GM18909 (cell line): ENCODE data around the gene RCCD1.

ENCODE experiments used
- ATAC-seq: cut with Tn5 transposase; IDR thresholded peaks from one replicate; pipeline ENCODE4 v1.9.1; 2021; ENCODE audit warnings: mild to moderate bottlenecking; ENCODE audit not compliant: unreplicated experiment, poor library complexity

The RCCD1 gene

DNA sequence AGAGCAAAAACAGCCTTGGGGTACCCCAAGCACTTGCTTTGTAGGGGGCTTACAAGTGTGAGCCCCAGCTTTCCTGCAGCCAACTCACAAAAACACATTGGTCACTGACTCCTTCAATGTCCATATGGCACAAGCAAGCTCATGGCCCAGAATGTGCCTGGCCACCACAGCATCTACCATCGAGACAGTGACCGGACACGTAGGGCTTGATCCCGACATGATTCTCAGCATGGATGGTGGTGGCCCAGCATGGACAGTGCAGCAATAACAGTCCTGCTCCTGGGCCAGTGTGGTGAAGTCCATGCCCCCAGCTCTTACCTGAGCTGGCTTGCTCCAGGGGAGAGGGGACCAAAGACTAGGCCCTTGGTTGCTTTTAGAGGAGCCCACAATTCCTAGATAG, 13.6 kb upstream of the RCCD1 start:
- no peak for ATAC-seq

DNA sequence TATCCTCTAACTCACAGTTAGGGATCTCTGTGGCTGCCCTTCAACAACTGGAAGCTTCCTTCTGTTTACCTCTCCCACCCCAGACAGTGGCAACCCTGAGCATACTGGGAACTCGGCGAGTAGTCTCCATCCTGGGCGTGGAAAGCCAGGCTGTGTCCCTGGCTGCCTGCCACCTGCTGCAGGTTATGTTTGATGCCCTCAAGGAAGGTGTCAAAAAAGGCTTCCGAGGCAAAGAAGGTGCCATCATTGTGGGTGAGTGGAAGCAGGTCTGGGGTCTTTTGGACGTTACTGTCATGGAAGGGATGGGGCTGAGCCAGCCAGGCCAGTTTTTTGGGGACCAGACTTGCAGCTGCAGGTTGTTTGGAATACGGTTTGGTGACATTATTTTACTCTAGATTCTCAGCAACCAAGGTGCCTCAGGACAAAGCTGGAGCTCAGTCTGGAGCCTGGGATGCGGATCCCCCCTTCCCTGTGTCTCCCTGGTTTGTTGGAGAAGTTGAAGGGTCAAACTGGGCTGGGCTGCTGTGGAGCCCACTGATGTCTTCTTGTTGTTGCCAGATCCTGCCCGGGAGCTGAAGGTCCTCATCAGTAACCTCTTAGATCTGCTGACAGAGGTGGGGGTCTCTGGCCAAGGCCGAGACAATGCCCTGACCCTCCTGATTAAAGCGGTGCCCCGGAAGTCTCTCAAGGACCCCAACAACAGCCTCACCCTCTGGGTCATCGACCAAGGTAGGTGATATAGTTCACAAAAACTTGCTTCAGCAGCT, 12.1 kb upstream of the RCCD1 start:
- no peak for ATAC-seq

DNA sequence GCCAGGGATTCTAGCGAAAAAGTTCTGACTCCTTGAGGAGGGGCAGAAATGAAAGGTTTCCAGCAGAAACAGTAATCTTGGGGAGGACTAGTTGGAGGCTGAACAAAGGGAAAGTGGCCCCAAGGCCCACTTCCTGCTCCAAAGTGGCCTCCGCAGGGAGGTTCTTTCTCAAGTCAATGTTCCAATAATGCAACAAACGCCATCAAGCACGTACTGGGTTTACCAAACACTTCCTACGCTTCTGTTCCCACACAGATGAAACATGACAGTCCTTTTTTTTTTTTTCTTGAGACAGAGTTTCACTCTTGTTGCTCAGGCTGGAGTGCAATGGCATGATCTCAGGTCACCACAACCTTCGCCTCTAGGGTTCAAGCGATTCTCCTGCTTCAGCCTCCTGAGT, 9.6 kb upstream of the RCCD1 start:
- ATAC-seq: no peak

DNA sequence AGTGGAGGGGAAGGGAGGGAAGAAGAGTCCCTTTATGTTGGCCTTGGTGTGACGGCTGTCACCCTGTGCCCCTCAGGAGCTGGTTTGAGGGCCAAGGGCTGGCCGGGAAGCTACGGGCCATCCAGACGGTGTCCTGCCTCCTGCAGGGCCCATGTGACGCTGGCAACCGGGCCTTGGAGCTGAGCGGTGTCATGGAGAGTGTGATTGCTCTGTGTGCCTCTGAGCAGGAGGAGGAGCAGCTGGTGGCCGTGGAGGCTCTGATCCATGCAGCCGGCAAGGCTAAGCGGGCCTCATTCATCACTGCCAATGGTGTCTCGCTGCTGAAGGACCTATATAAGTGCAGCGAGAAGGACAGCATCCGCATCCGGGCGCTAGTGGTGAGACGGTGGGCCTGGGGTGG, 8.1 kb upstream of the RCCD1 start:
- ATAC-seq: no peak

DNA sequence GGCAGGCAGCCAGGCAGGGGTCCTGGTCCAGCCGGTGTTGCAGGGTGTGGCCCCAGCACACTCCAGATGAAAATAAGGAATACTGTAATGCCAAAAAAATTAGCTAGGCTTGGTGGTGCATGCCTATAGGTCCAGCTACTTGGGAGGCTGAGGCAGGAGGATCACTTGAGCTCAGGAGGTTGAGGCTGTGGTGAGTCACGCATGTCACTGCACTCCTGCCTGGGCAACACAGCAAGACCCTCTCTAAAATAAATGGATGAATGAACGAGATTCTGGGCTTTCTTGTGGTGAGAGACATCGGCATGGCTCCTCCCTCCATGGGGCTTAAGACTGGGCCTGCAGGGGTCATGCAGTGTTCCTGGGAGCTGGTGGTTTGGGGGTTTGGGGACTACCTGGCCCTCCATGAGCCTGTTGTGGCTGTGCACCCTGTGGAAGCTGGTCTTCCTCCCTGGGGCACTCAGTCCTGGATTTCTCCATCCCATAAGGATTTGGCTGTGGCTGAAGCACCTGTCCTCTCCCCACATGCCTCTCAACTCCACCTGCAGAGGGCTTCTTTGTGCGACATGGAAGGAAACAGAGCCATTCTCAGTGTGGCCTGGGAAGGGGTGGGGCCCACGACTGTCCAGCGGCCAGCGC, 7.6 kb upstream of the RCCD1 start:
- no peak for ATAC-seq

DNA sequence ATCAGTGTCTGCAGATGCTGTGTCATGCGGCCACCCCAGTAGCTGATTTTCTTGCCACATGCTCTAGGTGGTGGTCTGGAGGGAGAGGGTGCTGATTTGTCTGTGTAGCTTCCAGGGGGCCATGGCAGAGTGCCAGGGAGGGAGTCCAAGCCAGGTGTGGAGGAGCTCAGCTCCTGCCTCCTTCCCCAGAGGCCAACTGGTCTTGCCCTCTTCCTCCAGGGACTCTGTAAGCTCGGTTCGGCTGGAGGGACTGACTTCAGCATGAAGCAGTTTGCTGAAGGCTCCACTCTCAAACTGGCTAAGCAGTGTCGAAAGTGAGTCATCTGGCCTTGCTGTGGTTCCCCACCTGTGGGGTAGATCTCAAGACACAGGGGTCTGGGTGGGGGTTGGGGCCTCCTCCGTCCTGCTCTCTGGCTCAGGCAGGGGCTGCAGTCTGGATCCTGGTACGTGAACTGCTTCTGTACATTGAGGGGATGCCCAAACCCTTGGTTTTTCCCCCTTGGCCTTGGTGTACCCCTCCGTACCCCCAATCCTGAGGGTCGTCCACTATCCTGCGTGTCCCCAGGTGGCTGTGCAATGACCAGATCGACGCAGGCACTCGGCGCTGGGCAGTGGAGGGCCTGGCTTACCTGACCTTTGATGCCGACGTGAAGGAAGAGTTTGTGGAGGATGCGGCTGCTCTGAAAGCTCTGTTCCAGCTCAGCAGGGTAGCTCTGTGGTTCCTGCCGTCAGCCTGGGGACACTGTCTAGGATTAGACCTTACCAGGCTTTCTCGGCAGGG, 6.9 kb upstream of the RCCD1 start:
- ATAC-seq: no peak

DNA sequence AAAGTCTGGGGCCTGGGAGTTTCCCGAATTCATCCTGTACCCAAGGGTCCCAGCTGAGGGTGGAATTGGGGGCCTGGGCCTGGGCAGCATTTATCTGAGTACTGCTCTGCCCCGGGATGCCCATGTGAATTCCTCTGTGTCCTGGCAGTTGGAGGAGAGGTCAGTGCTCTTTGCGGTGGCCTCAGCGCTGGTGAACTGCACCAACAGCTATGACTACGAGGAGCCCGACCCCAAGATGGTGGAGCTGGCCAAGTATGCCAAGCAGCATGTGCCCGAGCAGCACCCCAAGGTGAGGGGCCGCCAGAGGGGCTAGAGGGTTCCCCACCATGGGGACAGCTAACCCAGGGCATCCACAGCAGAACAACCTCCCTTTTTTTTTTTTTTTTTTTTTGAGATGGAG, 6.2 kb upstream of the RCCD1 start:
- ATAC-seq: no peak

DNA sequence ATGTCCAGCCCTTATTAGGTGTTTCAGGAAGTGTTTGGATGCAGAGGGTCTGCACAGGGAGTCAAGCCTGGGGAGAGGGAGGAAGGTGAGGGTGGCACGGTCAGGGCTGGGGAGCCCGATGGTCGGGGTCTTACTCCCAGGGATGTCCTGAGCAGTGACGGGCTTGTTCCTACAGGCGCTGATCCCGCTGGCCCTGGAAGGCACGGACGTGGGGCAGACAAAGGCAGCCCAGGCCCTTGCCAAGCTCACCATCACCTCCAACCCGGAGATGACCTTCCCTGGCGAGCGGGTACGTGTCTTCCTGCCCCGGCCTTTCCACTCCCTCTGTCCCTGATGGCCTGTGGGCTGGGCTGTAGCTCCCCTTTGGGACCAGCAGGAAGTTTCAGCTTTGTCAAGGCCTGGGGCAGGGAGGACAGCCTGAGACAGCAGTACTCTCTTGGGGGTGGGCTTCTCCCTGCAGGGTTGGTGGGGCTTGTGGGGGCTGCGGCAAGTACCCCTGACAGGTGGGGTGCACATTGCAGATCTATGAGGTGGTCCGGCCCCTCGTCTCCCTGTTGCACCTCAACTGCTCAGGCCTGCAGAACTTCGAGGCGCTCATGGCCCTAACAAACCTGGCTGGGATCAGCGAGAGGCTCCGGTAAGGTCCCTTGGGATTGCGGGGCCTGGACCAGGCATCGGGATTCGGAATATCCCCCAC, 4.6 kb upstream of the RCCD1 start:
- ATAC-seq: no peak

DNA sequence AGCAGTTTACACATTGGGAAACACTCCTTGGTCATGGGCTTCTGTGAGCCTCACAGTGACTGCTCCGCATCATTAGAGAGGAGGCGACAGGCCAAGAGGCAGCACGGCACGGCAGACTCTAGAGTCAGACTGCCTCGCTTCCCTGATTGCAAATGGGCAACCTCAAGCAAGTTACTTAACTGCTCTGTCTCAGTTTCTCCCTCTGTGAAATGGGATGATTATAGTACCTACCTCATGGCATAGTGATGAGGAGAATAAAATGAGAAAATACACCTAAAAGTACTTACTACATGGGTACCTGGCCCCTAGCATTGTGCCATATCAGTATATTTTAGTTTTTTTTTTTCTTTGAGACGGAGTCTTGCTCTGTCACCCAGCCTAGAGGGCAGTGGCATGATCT, 4.0 kb upstream of the RCCD1 start:
- ATAC-seq: no peak

DNA sequence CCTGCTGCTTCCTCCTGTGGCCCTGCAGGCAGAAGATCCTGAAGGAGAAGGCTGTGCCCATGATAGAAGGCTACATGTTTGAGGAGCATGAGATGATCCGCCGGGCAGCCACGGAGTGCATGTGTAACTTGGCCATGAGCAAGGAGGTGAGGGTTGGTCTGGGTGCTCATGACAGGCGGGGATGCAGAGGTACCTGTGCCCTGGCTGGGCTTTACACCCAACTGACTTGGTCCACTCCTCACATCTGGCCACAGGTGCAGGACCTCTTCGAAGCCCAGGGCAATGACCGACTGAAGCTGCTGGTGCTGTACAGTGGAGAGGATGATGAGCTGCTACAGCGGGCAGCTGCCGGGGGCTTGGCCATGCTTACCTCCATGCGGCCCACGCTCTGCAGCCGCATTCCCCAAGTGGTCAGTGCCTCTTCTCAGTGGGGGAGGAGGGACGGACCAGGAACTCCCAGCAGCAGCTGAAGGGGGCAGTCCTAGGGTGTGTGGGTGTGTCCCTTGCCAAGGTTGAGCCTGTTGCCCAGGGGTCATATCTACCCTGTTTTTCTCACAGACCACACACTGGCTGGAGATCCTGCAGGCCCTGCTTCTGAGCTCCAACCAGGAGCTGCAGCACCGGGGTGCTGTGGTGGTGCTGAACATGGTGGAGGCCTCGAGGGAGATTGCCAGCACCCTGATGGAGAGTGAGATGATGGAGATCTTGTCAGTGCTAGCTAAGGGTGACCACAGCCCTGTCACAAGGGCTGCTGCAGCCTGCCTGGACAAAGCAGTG, 1.6 kb upstream of the RCCD1 start:
- ATAC-seq: no peak

DNA sequence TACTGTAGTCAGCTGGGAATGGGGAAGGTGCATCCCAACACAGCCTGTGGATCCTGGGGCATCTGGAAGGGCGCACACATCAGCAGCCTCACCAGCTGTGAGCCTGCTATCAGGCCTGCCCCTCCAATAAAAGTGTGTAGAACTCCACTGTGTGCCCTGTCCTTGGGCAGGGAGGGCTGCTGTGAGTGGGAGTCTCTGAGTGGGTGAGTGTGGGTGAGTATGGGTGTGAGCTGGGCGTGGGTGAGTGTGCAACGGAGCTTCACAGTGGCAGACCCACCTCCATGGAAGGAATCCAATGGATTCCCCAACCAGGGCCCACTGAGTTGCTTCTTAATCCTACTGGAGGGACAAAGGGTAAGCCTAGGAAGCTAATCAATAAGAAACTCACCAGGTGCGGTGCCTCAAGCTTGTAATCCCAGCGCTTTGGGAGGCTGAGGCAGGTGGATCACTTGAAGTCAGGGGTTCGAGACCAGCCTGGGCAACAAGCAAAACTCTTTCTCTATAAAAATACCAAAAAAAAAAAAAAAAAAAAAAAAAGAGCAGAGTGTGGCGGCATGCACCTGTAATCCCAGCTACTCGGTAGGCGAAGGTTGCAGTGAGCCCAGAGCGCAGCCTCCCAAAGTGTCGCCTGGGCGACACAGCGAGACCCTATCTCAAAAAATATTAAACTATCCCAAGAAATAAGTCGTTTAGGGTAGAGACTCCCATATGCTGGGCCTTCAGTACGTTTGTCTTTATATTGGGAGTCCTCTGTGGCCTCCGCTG, 555 bp upstream of the RCCD1 start:
- ATAC-seq: no peak

DNA sequence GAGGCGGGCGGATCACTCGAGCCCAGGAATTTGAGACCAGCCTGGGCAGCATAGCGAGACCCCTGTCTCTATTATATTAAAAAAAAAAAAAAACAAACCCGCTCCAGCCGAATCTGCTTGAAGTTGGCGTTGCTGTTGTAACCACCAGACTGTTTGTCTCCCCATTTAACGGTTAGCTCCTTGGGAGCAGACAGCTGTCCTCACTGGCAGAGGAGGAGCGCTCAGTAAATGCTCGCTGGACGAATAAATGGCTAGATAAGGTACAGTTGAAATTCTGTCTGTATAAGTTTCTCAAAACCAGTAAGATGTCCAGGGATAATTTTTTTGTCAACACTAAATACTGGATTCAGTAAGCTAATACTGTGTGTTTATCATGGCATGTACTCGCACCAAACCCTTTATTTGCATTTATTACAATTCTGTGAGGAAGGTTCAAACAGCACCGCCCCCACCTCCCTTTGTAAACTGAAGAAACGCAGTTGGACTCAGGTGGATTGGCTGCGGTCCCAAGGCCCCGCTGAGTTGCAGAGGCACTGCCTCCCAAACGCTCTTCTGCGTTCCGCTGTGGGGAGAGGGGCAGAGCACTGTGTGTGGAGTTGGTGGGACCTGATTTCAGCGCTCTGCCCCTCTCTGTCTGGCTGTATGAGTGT, 1.1 kb downstream of the RCCD1 start:
- no peak for ATAC-seq

DNA sequence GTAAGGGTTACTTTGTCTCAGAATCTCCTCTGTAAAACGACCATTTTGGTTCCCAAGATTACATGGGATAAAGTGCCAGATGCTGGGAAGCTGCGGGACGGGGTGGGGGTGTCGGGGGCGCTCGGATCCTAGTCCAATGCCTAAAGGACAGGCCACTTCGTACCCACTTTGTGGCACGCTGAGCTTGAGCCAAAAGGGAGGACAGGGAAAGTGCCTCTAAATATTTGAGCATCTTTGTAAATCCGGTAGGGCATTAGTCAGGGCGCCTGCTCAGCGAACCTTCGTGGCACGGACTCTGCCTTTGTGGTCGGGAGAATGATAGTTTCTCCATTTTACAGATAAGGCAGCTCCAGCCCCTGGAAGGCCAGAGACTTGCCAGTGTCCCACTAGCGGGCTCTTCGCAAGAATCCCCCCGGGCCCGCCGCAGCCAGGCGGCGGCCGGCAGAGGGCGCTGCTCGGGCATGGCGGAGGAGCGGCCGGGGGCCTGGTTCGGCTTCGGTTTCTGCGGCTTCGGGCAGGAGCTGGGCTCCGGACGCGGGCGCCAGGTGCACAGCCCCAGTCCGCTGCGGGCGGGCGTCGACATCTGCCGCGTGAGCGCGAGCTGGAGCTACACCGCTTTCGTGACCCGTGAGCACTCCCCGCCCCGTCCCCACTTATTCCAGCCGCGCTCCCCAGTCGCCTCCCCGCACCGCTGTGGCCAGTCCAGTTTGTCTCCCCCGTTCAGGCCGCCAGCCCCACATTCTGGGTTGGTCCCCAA, 1.8 kb downstream of the RCCD1 start:
- no peak for ATAC-seq

DNA sequence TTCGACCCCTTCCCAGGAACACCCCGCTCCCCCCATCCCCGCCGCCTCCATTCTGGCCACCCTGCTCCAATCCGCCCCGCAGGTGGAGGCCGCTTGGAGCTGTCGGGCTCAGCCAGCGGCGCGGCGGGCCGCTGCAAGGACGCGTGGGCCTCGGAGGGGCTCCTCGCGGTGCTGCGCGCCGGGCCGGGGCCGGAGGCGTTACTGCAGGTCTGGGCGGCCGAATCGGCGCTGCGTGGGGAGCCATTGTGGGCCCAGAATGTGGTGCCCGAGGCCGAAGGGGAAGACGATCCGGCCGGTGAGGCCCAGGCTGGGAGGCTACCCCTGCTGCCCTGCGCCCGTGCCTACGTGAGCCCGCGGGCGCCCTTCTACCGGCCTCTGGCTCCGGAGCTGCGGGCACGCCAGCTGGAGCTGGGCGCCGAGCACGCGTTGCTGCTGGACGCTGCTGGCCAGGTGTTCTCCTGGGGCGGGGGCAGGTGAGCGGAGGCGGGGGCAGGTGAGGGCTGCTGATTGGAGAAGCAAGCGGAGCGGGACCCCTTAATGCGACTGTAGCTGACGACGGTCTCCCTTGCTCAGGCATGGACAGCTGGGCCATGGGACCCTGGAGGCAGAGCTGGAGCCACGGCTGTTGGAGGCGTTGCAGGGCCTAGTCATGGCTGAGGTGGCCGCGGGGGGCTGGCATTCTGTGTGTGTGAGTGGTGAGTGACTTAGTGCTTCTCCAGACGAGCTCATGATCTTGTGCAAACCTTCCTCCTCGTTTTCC, 2.5 kb downstream of the RCCD1 start:
- ATAC-seq: no peak

DNA sequence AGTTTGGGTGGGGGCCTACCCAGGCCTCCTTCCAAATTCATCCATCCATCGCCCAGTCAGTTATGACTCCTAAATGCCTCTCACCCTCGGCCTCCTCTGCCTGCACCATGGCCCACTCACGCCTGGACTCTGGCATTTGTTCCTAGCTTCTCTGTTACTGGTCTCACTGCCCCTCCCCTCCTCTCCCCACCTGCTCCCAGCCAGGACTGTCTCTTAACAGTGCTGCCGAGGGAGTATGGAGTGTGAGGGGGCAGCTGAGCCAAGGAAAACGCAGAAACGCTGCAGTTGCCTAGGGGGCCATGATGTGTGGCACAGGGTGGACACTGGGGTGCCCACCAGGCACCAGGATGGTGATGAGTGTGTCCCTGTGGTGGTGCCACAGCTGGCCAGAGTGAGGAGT, 3.1 kb downstream of the RCCD1 start:
- ATAC-seq: no peak

DNA sequence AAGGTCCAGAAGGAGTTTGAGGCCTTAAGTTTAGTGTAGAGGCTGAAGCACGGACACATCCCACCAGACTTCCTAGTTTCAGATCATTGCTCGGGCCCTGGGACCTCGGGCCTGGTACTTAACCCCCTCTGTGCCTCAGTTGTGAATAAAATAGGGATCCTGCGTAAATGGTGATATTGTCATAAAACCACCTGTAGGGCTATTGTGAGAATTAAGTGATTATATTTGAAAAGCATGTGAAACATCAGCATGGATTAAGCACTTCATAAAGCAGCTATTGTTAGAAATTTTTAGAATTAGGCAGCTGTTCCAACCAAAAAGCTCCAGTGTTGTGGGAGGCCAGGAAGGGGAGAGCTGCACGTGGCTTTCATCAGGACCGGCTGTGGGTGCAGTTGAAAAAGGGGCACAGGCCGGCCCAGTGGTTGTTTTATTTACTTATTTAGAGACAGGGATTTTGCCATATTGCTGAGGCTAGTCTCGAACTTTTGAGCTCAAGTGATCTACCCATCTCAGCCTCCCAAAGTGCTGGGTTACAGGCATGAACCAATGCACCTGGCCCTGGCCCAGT, 4.4 kb downstream of the RCCD1 start:
- ATAC-seq: no peak

DNA sequence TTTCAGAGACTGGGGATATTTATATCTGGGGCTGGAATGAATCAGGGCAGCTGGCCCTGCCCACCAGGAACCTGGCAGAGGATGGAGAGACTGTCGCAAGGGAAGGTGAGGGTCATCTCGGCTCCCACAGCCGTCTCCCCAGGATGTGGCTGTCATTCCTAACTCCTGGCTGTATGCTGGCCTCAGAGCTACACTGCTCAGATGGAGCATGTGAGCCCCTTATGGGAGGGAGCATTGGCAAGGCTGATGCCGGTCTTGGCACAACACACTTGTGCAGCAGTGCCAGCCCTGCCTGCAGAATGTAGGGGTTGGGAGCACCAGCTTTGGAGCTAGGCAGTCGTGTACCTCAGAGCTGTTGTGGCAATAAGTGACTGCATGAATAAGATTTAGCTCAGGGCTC, 5.2 kb downstream of the RCCD1 start:
- ATAC-seq: no peak
